Activated T-helper 17 cell treated with anti-CD3 and anti-CD28 coated beads, Interleukin-2, amount 50 U/mL, for 72 hours (primary cell): ENCODE data around the gene ENAM. TPM values are rescaled to one million over a fixed set of nuclear protein-coding genes. Genes with fewer than 3 reads are reported as not detected.
"Not testable (repeated sequence)": the region's sequence is repeated elsewhere in the genome, so short reads cannot be mapped to it uniquely, and the experiment has no call there.

ENCODE experiments used
- ATAC-seq: fragments of 150-1000 bp; cut with Tn5 transposase; replicated peaks from 2 replicates; pipeline ENCODE4 v1.10.0; 2021; ENCODE audit warnings: mild to moderate bottlenecking, moderate library complexity
- H3K27ac Mint-ChIP-seq: one replicate; pipeline ENCODE4 v1.8.0; 2022; ENCODE audit warnings: mixed read lengths
- H3K27me3 Mint-ChIP-seq: one replicate; pipeline ENCODE4 v1.8.0; 2022; ENCODE audit warnings: mixed read lengths
- H3K36me3 Mint-ChIP-seq: one replicate; pipeline ENCODE4 v1.8.0; 2022; ENCODE audit warnings: low read depth, mild to moderate bottlenecking, mixed read lengths
- H3K4me1 Mint-ChIP-seq: one replicate; pipeline ENCODE4 v1.8.0; 2022; ENCODE audit warnings: mixed read lengths
- H3K4me3 Mint-ChIP-seq: one replicate; pipeline ENCODE4 v1.8.0; 2022; ENCODE audit warnings: mild to moderate bottlenecking, mixed read lengths
- H3K9me3 Mint-ChIP-seq: one replicate; pipeline ENCODE4 v1.8.0; 2022; ENCODE audit warnings: mixed read lengths
- total RNA-seq, 2 donors: library from RNA; stranded (reverse); gene quantifications; one replicate each; pipeline ENCODE4 v1.2.3, GENCODE V29; 2022

ENAM gene
- total RNA-seq, 2 donors from 2014 or later: not detected

- H3K4me3 Mint-ChIP-seq: peak overlapping the region; percentile 42
- peak; percentile 39 for ATAC-seq
- H3K27ac Mint-ChIP-seq: no peak overlapping the region
These were observed 15.0 kb upstream of the ENAM start for GRCh38 chr4:70613306-70614183.

GRCh38 chr4:70614184-70614555 lies 14.4 kb upstream of the ENAM start:
- no peak overlapping the region for H3K27ac Mint-ChIP-seq
- no peak for ATAC-seq
- no peaks in the 10 kb centered on the region for H3K9me3 Mint-ChIP-seq
- H3K27me3 Mint-ChIP-seq: peaks cover 29% of the 10 kb centered on the region
- peak overlapping the region; percentile 42 for H3K4me3 Mint-ChIP-seq
- H3K36me3 Mint-ChIP-seq: no peaks in the 10 kb centered on the region
- no peaks in the 10 kb centered on the region for H3K4me1 Mint-ChIP-seq

More at GRCh38 chr4:70613306-70614183, 15.0 kb upstream of the ENAM start:
- Mint-ChIP-seq H3K27me3 (peaks cover 31% of the 10 kb centered on the region), H3K9me3 (no peaks in the 10 kb centered on the region), H3K36me3 (no peaks in the 10 kb centered on the region), H3K4me1 (no peaks in the 10 kb centered on the region)

GRCh38 chr4:70619288-70619687 lies 9.3 kb upstream of the ENAM start:
- Mint-ChIP-seq H3K4me3 (no peak overlapping the region), H3K27ac (no peak overlapping the region), H3K36me3 (no peaks in the 10 kb centered on the region), H3K4me1 (no peaks in the 10 kb centered on the region), H3K27me3 (no peaks in the 10 kb centered on the region), H3K9me3 (no peaks in the 10 kb centered on the region)
- peak; percentile 67 for ATAC-seq

- peak; percentile 38 for ATAC-seq
- no peak overlapping the region for H3K27ac Mint-ChIP-seq
These were observed 8.8 kb upstream of the ENAM start for GRCh38 chr4:70619778-70620177.

GRCh38 chr4:70623323-70623722 lies 5.2 kb upstream of the ENAM start:
- Mint-ChIP-seq H3K4me3 (no peak overlapping the region), H3K27ac (no peak overlapping the region), H3K4me1 (no peaks in the 10 kb centered on the region), H3K9me3 (no peaks in the 10 kb centered on the region), H3K36me3 (no peaks in the 10 kb centered on the region), H3K27me3 (no peaks in the 10 kb centered on the region)
- peak; percentile 69 for ATAC-seq

More at GRCh38 chr4:70619778-70620177, 8.8 kb upstream of the ENAM start:
- Mint-ChIP-seq H3K27me3 (no peaks in the 10 kb centered on the region), H3K4me3 (no peak overlapping the region), H3K4me1 (no peaks in the 10 kb centered on the region), H3K9me3 (no peaks in the 10 kb centered on the region), H3K36me3 (no peaks in the 10 kb centered on the region)

- peak; percentile 62 for ATAC-seq
- H3K4me1 Mint-ChIP-seq: no peaks in the 10 kb centered on the region
- no peak overlapping the region for H3K27ac Mint-ChIP-seq
- H3K9me3 Mint-ChIP-seq: no peaks in the 10 kb centered on the region
- H3K4me3 Mint-ChIP-seq: no peak overlapping the region
- H3K27me3 Mint-ChIP-seq: no peaks in the 10 kb centered on the region
- H3K36me3 Mint-ChIP-seq: no peaks in the 10 kb centered on the region
These were observed 4.2 kb upstream of the ENAM start for GRCh38 chr4:70624226-70624793.

- Mint-ChIP-seq H3K27me3 (peaks cover 4% of the 10 kb centered on the region), H3K4me1 (no peaks in the 10 kb centered on the region), H3K4me3 (no peak overlapping the region), H3K36me3 (no peaks in the 10 kb centered on the region), H3K9me3 (no peaks in the 10 kb centered on the region), H3K27ac (no peak overlapping the region)
- no peak for ATAC-seq
These were observed 924 bp upstream of the ENAM start for GRCh38 chr4:70627620-70628019.

- Mint-ChIP-seq H3K4me1 (no peaks in the 10 kb centered on the region), H3K27ac (no peak overlapping the region), H3K27me3 (peaks cover 13% of the 10 kb centered on the region), H3K4me3 (no peak overlapping the region), H3K9me3 (no peaks in the 10 kb centered on the region), H3K36me3 (no peaks in the 10 kb centered on the region)
- peak; percentile 54 for ATAC-seq
These were observed 1.0 kb downstream of the ENAM start for GRCh38 chr4:70629469-70630090.

- Mint-ChIP-seq H3K4me3 (no peak overlapping the region), H3K27ac (no peak overlapping the region), H3K27me3 (peaks cover 15% of the 10 kb centered on the region), H3K9me3 (no peaks in the 10 kb centered on the region), H3K36me3 (no peaks in the 10 kb centered on the region), H3K4me1 (no peaks in the 10 kb centered on the region)
- ATAC-seq: no peak
These were observed 1.6 kb downstream of the ENAM start for GRCh38 chr4:70630162-70630561.

GRCh38 chr4:70632028-70632427 lies 3.5 kb downstream of the ENAM start:
- H3K27ac Mint-ChIP-seq: no peak overlapping the region
- no peaks in the 10 kb centered on the region for H3K4me1 Mint-ChIP-seq
- no peak for ATAC-seq
- H3K27me3 Mint-ChIP-seq: peaks cover 15% of the 10 kb centered on the region
- no peaks in the 10 kb centered on the region for H3K36me3 Mint-ChIP-seq
- no peak overlapping the region for H3K4me3 Mint-ChIP-seq
- no peaks in the 10 kb centered on the region for H3K9me3 Mint-ChIP-seq

- H3K27ac Mint-ChIP-seq: no peak overlapping the region
- H3K9me3 Mint-ChIP-seq: no peaks in the 10 kb centered on the region
- H3K27me3 Mint-ChIP-seq: peaks cover 15% of the 10 kb centered on the region
- no peak for ATAC-seq
- H3K36me3 Mint-ChIP-seq: no peaks in the 10 kb centered on the region
- H3K4me3 Mint-ChIP-seq: no peak overlapping the region
- no peaks in the 10 kb centered on the region for H3K4me1 Mint-ChIP-seq
These were observed 5.9 kb downstream of the ENAM start for GRCh38 chr4:70634482-70634881.

- Mint-ChIP-seq H3K27ac (no peak overlapping the region), H3K4me1 (peaks cover 5% of the 10 kb centered on the region), H3K36me3 (peaks cover 5% of the 10 kb centered on the region), H3K9me3 (no peaks in the 10 kb centered on the region), H3K27me3 (peaks cover 12% of the 10 kb centered on the region), H3K4me3 (no peak overlapping the region)
- ATAC-seq: no peak
These were observed 8.8 kb downstream of the ENAM start for GRCh38 chr4:70637239-70637913.

- H3K4me3 Mint-ChIP-seq: no peak overlapping the region
- ATAC-seq: peak; percentile 71
- H3K27ac Mint-ChIP-seq: peak overlapping the region; percentile 48
- peaks cover 5% of the 10 kb centered on the region for H3K4me1 Mint-ChIP-seq
- H3K9me3 Mint-ChIP-seq: no peaks in the 10 kb centered on the region
- peaks cover 5% of the 10 kb centered on the region for H3K36me3 Mint-ChIP-seq
- no peaks in the 10 kb centered on the region for H3K27me3 Mint-ChIP-seq
These were observed 11.6 kb downstream of the ENAM start for GRCh38 chr4:70640192-70640591.

GRCh38 chr4:70650741-70651140 lies 22.2 kb downstream of the ENAM start:
- not testable (repeated sequence) for ATAC-seq, H3K4me1 Mint-ChIP-seq

More at GRCh38 chr4:70650741-70651140, 22.2 kb downstream of the ENAM start:
- not testable (repeated sequence) for H3K27ac Mint-ChIP-seq, H3K4me3 Mint-ChIP-seq, H3K36me3 Mint-ChIP-seq, H3K27me3 Mint-ChIP-seq, H3K9me3 Mint-ChIP-seq
